Measurements from ENCODE around the gene SIPA1L3.

DNA sequence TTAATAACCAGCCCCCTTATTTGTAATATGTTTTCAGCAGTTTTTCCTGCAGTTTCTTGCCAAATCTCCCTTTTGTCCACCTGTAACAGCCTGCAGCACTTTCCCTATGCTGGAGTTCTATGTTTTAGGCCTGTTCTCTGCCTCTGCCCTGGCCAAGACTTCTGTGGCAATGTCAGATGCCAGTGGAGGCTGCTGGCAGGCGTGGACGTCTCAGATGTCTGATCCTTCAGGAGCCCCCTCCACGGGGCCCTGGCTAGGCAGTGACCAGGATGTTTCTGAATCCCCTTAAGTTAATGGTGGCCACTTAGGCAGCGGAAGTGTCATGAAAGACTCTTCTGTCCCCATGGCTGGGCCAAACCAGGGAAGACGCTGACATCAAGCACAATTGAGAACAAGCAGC, 40.8 kb downstream of the SIPA1L3 start:
- TF ChIP-seq, protein P1, sequence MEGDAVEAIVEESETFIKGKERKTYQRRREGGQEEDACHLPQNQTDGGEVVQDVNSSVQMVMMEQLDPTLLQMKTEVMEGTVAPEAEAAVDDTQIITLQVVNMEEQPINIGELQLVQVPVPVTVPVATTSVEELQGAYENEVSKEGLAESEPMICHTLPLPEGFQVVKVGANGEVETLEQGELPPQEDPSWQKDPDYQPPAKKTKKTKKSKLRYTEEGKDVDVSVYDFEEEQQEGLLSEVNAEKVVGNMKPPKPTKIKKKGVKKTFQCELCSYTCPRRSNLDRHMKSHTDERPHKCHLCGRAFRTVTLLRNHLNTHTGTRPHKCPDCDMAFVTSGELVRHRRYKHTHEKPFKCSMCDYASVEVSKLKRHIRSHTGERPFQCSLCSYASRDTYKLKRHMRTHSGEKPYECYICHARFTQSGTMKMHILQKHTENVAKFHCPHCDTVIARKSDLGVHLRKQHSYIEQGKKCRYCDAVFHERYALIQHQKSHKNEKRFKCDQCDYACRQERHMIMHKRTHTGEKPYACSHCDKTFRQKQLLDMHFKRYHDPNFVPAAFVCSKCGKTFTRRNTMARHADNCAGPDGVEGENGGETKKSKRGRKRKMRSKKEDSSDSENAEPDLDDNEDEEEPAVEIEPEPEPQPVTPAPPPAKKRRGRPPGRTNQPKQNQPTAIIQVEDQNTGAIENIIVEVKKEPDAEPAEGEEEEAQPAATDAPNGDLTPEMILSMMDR (tag by site-specific recombination; IDR thresholded peaks at IDR 0.05): no peak
- TF ChIP-seq TCF7L2 (IDR thresholded peaks at IDR 0.05; ENCODE audit: borderline replicate concordance, low read depth, low read length) (no peak), ZNF830 (tag by site-specific recombination; IDR thresholded peaks at IDR 0.05; ENCODE audit: low read depth) (no peak), REPIN1 (tag by site-specific recombination; IDR thresholded peaks at IDR 0.05; ENCODE audit: low read depth) (no peak), ZNF624 (tag by site-specific recombination; IDR thresholded peaks at IDR 0.05) (no peak), ZNF274 (IDR thresholded peaks at IDR 0.05; ENCODE audit: low read length) (no peak), ZNF274 (tag by site-specific recombination; IDR thresholded peaks at IDR 0.05; ENCODE audit: borderline replicate concordance) (no peak), ZNF174 (tag by site-specific recombination; IDR thresholded peaks at IDR 0.05) (no peak), ZNF394 (tag by site-specific recombination; IDR thresholded peaks at IDR 0.05; ENCODE audit: borderline replicate concordance) (no peak)
- TF ChIP-seq, protein P2, sequence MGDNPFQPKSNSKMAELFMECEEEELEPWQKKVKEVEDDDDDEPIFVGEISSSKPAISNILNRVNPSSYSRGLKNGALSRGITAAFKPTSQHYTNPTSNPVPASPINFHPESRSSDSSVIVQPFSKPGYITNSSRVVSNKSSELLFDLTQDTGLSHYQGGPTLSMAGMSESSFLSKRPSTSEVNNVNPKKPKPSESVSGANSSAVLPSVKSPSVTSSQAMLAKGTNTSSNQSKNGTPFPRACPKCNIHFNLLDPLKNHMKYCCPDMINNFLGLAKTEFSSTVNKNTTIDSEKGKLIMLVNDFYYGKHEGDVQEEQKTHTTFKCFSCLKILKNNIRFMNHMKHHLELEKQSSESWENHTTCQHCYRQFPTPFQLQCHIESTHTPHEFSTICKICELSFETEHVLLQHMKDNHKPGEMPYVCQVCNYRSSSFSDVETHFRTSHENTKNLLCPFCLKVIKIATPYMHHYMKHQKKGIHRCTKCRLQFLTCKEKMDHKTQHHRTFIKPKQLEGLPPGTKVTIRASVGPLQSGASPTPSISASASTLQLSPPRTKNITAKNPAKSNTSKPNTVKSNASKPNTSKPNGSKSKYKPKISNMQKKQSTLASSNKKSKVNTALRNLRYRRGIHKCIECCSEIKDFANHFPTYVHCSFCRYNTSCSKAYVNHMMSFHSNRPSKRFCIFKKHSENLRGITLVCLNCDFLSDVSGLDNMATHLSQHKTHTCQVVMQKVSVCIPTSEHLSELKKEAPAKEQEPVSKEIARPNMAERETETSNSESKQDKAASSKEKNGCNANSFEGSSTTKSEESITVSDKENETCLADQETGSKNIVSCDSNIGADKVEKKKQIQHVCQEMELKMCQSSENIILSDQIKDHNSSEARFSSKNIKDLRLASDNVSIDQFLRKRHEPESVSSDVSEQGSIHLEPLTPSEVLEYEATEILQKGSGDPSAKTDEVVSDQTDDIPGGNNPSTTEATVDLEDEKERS (tag by site-specific recombination; IDR thresholded peaks at IDR 0.05): no peak
